IMR-90 (cell line): Measurements from ENCODE around the gene HSPB9. TPM values are rescaled to one million over a fixed set of nuclear protein-coding genes. Genes with fewer than 3 reads are reported as not detected.

Experiments used
- ATAC-seq: fragments of 200-7000 bp; cut with Tn5 transposase; 2 replicates; pipeline ENCODE4 v1.9.1; 2020; ENCODE audit warnings: low read depth, mild to moderate bottlenecking, moderate library complexity
- BruUV-seq: library from RNA; stranded (reverse); fragments of 400-500 nt; replicated peaks from 2 replicates; lab custom pipeline; 2021; lab: Mats Ljungman, UMichigan
- CTCF ChIA-PET: fragments of 300-600 bp; formaldehyde crosslinking; extraction: SDS; loops from one replicate; lab custom pipeline; 2021; ENCODE audit warnings: antibody characterized with exemption; lab: Yijun Ruan, JAX
- POLR2A ChIA-PET: fragments of 300-600 bp; sonication (Branson Sonifier 250); formaldehyde crosslinking; loops from one replicate; lab custom pipeline; 2022; ENCODE audit warnings: antibody characterized with exemption; ENCODE audit not compliant: unreplicated experiment; lab: Charles Lee
- DNase-seq: peaks from one replicate; pipeline ENCODE4 v3.0.0; 2013
- H2AFZ ChIP-seq: replicated peaks from 2 replicates; pipeline ENCODE3; 2013; ENCODE audit warnings: low read length, mild to moderate bottlenecking; ENCODE audit not compliant: poor library complexity
- H2AK5ac ChIP-seq: 2 replicates; pipeline ENCODE4 v1.6.1; 2013; ENCODE audit warnings: low read depth, low read length, inconsistent platforms
- H2AK9ac ChIP-seq: replicated peaks from 2 replicates; pipeline ENCODE3; 2013; ENCODE audit warnings: mild to moderate bottlenecking, low read depth, low read length, moderate library complexity; ENCODE audit not compliant: poor library complexity
- H2BK120ac ChIP-seq: 2 replicates; pipeline ENCODE4 v1.6.1; 2013; ENCODE audit warnings: low read depth, low read length, inconsistent platforms
- H2BK15ac ChIP-seq: 3 replicates; pipeline ENCODE4 v1.6.1; 2013; ENCODE audit warnings: low read depth, low read length, inconsistent platforms
- H2BK20ac ChIP-seq: 2 replicates; pipeline ENCODE4 v1.6.1; 2013; ENCODE audit warnings: low read depth, mild to moderate bottlenecking, inconsistent platforms, low read length, moderate library complexity
- H2BK5ac ChIP-seq: 2 replicates; pipeline ENCODE4 v1.6.1; 2013; ENCODE audit warnings: mild to moderate bottlenecking, low read depth, low read length, inconsistent platforms; ENCODE audit not compliant: poor library complexity, severe bottlenecking
- H3K14ac ChIP-seq: replicated peaks from 2 replicates; pipeline ENCODE4 v1.6.1; 2013; ENCODE audit warnings: low read depth, low read length, inconsistent platforms
- H3K18ac ChIP-seq: 2 replicates; pipeline ENCODE4 v1.6.1; 2013; ENCODE audit warnings: low read depth, low read length, control low read depth
- H3K23ac ChIP-seq: 2 replicates; pipeline ENCODE4 v1.6.1; 2013; ENCODE audit warnings: low read depth, low read length, inconsistent platforms
- H3K27ac ChIP-seq: 2 replicates; pipeline ENCODE4 v1.5.1; 2013; ENCODE audit warnings: mild to moderate bottlenecking, control low read depth, low read length; ENCODE audit not compliant: insufficient read depth
- H3K27me3 ChIP-seq: 2 replicates; pipeline ENCODE4 v1.6.1; 2013; ENCODE audit warnings: low read length; ENCODE audit not compliant: control insufficient read depth, insufficient read depth
- H3K36me3 ChIP-seq: 2 replicates; pipeline ENCODE4 v1.6.1; 2013; ENCODE audit warnings: low read length, mixed read lengths; ENCODE audit not compliant: control insufficient read depth, insufficient read depth
- H3K4ac ChIP-seq: 2 replicates; pipeline ENCODE4 v1.6.1; 2013; ENCODE audit warnings: low read depth, low read length, inconsistent platforms
- H3K4me1 ChIP-seq: 2 replicates; pipeline ENCODE4 v1.6.1; 2013; ENCODE audit warnings: low read length, mixed read lengths; ENCODE audit not compliant: control insufficient read depth, insufficient read depth
- H3K4me2 ChIP-seq: 2 replicates; pipeline ENCODE4 v1.6.1; 2013; ENCODE audit warnings: low read depth, mild to moderate bottlenecking, control low read depth, low read length, moderate library complexity
- H3K4me3 ChIP-seq: 2 replicates; pipeline ENCODE4 v1.5.1; 2013; ENCODE audit warnings: low read depth, mild to moderate bottlenecking, control low read depth, low read length, moderate library complexity; ENCODE audit not compliant: insufficient read depth
- H3K56ac ChIP-seq: 2 replicates; pipeline ENCODE4 v1.6.1; 2013; ENCODE audit warnings: low read length, inconsistent platforms; ENCODE audit not compliant: insufficient read depth; ENCODE audit errors: extremely low read depth
- H3K79me1 ChIP-seq, 2 experiments: 2 replicates each; pipeline ENCODE4 v1.6.1; 2013; ENCODE audit warnings: low read length in 2 of 2, inconsistent platforms in 1 of 2, low read depth in 1 of 2
- H3K9ac ChIP-seq: 2 replicates; pipeline ENCODE4 v1.6.1; 2013; ENCODE audit warnings: low read depth, low read length, control low read depth
- H3K9me1 ChIP-seq: 2 replicates; pipeline ENCODE4 v1.6.1; 2013; ENCODE audit warnings: low read length, inconsistent platforms; ENCODE audit not compliant: insufficient read depth
- H3K9me3 ChIP-seq: 2 replicates; pipeline ENCODE4 v1.6.1; 2013; ENCODE audit warnings: low read length; ENCODE audit not compliant: control insufficient read depth, insufficient read depth
- H4K20me1 ChIP-seq: 2 replicates; pipeline ENCODE4 v1.6.1; 2013; ENCODE audit warnings: low read length, inconsistent platforms; ENCODE audit not compliant: insufficient read depth
- H4K5ac ChIP-seq: 2 replicates; pipeline ENCODE4 v1.6.1; 2013; ENCODE audit warnings: mild to moderate bottlenecking, low read depth, low read length, control low read depth
- H4K8ac ChIP-seq, 2 experiments: 2 replicates each; pipeline ENCODE4 v1.6.1; 2013; ENCODE audit warnings: low read depth in 2 of 2, low read length in 2 of 2, control low read depth in 1 of 2, inconsistent platforms in 1 of 2
- H4K91ac ChIP-seq: 2 replicates; pipeline ENCODE4 v1.6.1; 2013; ENCODE audit warnings: low read depth, low read length, inconsistent platforms; ENCODE audit not compliant: insufficient read depth
- BHLHE40 ChIP-seq: fragments of 150-350 bp; IDR thresholded peaks from 2 replicates; pipeline ENCODE4 v1.6.1; 2016; ENCODE audit warnings: mild to moderate bottlenecking, low read depth, low read length
- CEBPB ChIP-seq: IDR thresholded peaks from 2 replicates; pipeline ENCODE4 v1.6.1; 2012; ENCODE audit warnings: low read depth, low read length, improper control_type of control experiment
- CHD1 ChIP-seq: IDR thresholded peaks from 2 replicates; pipeline ENCODE4 v1.6.1; 2012; ENCODE audit warnings: low read depth, low read length, improper control_type of control experiment
- FOS ChIP-seq: fragments of 150-350 bp; IDR thresholded peaks from 2 replicates; pipeline ENCODE4 v1.6.1; 2016; ENCODE audit warnings: low read depth, low read length
- MAZ ChIP-seq: IDR thresholded peaks from 2 replicates; pipeline ENCODE4 v1.6.1; 2012; ENCODE audit warnings: low read depth, mild to moderate bottlenecking, low read length, improper control_type of control experiment, moderate library complexity, borderline replicate concordance
- MXI1 ChIP-seq: IDR thresholded peaks from 2 replicates; pipeline ENCODE4 v1.6.1; 2012; ENCODE audit warnings: low read depth, mild to moderate bottlenecking, low read length, moderate library complexity, borderline replicate concordance
- NFE2L2 ChIP-seq: fragments of 150-350 bp; IDR thresholded peaks from 2 replicates; pipeline ENCODE4 v1.6.1; 2016; ENCODE audit warnings: low read depth, mild to moderate bottlenecking, low read length
- RAD21 ChIP-seq: IDR thresholded peaks from 2 replicates; pipeline ENCODE4 v1.6.1; 2012; ENCODE audit warnings: low read length, improper control_type of control experiment
- RCOR1 ChIP-seq: IDR thresholded peaks from 2 replicates; pipeline ENCODE4 v1.6.1; 2012; ENCODE audit warnings: mild to moderate bottlenecking, low read length, improper control_type of control experiment; ENCODE audit not compliant: insufficient replicate concordance
- RFX5 ChIP-seq: IDR thresholded peaks from 2 replicates; pipeline ENCODE4 v1.8.0; 2012; ENCODE audit warnings: low read depth, mild to moderate bottlenecking, low read length, moderate library complexity
- SMC3 ChIP-seq: fragments of 150-350 bp; IDR thresholded peaks from 2 replicates; pipeline ENCODE4 v1.6.1; 2016; ENCODE audit warnings: low read depth, mild to moderate bottlenecking, antibody characterized with exemption, low read length, moderate library complexity
- WGBS, 2 experiments: methylation state at CpG; one replicate each; pipeline versions ENCODE4 v1.1.5 to v1.1.7; 2013; ENCODE audit warnings: missing lambda C conversion rate in 2 of 2; ENCODE audit not compliant: insufficient read length in 1 of 2; ENCODE audit errors: extremely low coverage in 2 of 2; 5-methylcytosine and 5-hydroxymethylcytosine counted together
- dilution Hi-C: fragments of 300-500 bp; cut with HindIII; formaldehyde crosslinking; loops from one replicate; pipeline ENCODE4 v1.14.3; 2018; ENCODE audit warnings: low sequenced_read_pairs; ENCODE audit not compliant: unreplicated experiment
- in situ Hi-C: fragments of 300-500 bp; cut with MboI; formaldehyde crosslinking; loops from 3 replicates; pipeline ENCODE4 v1.14.3; 2019; ENCODE audit warnings: low sequenced_read_pairs, inconsistent platforms, mixed read lengths
- intact Hi-C: fragments of 100-400 bp; cut with micrococcal nuclease; formaldehyde crosslinking; loops from 2 replicates; pipeline ENCODE4 v1.10.0; 2022
- polyA plus RNA-seq, 3 experiments: library from polyadenylated mRNA; depleted of rRNA; stranded (reverse); fragments of >200 nt; gene quantifications; 2 replicates each; pipeline ENCODE4 v1.2.3, GENCODE V29; 2012; ENCODE audit warnings: low replicate concordance in 1 of 3
- total RNA-seq: library from RNA; depleted of rRNA; stranded (reverse); fragments of >200 nt; gene quantifications from 2 replicates; pipeline ENCODE4 v1.2.3, GENCODE V29; 2012
- TF ChIP-seq, protein P1 (sequence below): conservative IDR thresholded peaks from 2 replicates; pipeline ENCODE4 v1.5.1; 2012; ENCODE audit warnings: mild to moderate bottlenecking, low read depth, low read length, improper control_type of control experiment
- TF ChIP-seq, protein P2 (sequence below): fragments of 150-350 bp; IDR thresholded peaks from 2 replicates; pipeline ENCODE4 v1.6.1; 2017; ENCODE audit warnings: mild to moderate bottlenecking, antibody characterized with exemption, low read length, low read depth

Gene HSPB9
- total and polyA plus RNA-seq, 2 of the 4 experiments (the other 2 are of a cell fraction): not detected

DNA sequence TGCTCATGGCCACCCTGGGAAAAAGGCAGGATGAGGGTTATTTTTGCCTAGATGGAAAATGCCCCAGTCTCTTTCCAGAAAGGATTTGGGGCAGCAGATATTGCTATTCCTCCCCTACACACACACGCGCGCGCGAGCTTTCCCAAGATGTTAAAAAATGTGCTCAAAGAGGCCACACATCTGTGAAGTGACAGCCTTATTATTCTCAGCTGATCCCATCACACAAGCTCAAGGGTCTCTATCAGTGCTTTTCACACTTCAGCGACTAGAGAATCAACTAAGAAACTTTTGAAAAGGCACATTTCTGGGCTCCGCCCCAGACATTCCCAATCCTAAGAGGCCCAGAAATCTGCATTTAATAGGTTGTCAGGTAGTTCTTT lies 37.9 kb downstream of the HSPB9 start:
- Histone ChIP-seq H4K8ac (no peak overlapping the region), H2BK15ac (no peak overlapping the region), H2AK5ac (no peak overlapping the region), H3K14ac (no peak overlapping the region), H4K91ac (no peak overlapping the region), H3K27me3 (no peaks in the 10 kb centered on the region), H3K4me1 (no peaks in the 10 kb centered on the region; the same call in 1 of the 2 replicates), H3K9ac (no peak overlapping the region), H3K27ac (no peak overlapping the region), H2BK20ac (no peak overlapping the region), H2BK120ac (no peak overlapping the region), H3K9me1 (0 out of 2 replicates have a peak, but pooled peaks cover 4% of the 10 kb centered on the region), H3K56ac (no peak overlapping the region), H3K18ac (no peak overlapping the region), H4K20me1 (no peaks in the 10 kb centered on the region), H2BK5ac (no peak overlapping the region), H3K4me2 (no peak overlapping the region), H3K4ac (no peak overlapping the region), H3K36me3 (no peaks in the 10 kb centered on the region), H3K4me3 (no peak overlapping the region), H2AK9ac (no peak overlapping the region), H2AFZ (no peak overlapping the region), H3K9me3 (no peaks in the 10 kb centered on the region), H4K5ac (no peak overlapping the region), H3K79me1 (peaks cover 0 to 7% of the 10 kb centered on the region in 2 experiments; a peak in 2 of 4 replicates), H3K23ac (no peak overlapping the region)
- CTCF ChIA-PET: no interaction called here
- dilution Hi-C loops (no loop called here), in situ Hi-C loops (no loop called here), intact Hi-C loops (no loop called here)
- BruUV-seq: no TSS peak
- WGBS, 2 experiments: no CpG with 5 or more reads among the region's 7 CpGs
- POLR2A ChIA-PET: no interaction called here
- TF ChIP-seq, protein P1, sequence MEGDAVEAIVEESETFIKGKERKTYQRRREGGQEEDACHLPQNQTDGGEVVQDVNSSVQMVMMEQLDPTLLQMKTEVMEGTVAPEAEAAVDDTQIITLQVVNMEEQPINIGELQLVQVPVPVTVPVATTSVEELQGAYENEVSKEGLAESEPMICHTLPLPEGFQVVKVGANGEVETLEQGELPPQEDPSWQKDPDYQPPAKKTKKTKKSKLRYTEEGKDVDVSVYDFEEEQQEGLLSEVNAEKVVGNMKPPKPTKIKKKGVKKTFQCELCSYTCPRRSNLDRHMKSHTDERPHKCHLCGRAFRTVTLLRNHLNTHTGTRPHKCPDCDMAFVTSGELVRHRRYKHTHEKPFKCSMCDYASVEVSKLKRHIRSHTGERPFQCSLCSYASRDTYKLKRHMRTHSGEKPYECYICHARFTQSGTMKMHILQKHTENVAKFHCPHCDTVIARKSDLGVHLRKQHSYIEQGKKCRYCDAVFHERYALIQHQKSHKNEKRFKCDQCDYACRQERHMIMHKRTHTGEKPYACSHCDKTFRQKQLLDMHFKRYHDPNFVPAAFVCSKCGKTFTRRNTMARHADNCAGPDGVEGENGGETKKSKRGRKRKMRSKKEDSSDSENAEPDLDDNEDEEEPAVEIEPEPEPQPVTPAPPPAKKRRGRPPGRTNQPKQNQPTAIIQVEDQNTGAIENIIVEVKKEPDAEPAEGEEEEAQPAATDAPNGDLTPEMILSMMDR: no peak
- TF ChIP-seq CEBPB (no peak), RAD21 (no peak), SMC3 (no peak), MXI1 (no peak), FOS (no peak), RCOR1 (no peak), RFX5 (no peak), NFE2L2 (no peak), BHLHE40 (no peak), CHD1 (no peak), MAZ (no peak)
- TF ChIP-seq, protein P2, sequence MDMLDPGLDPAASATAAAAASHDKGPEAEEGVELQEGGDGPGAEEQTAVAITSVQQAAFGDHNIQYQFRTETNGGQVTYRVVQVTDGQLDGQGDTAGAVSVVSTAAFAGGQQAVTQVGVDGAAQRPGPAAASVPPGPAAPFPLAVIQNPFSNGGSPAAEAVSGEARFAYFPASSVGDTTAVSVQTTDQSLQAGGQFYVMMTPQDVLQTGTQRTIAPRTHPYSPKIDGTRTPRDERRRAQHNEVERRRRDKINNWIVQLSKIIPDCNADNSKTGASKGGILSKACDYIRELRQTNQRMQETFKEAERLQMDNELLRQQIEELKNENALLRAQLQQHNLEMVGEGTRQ: no peak
- no peak for DNase-seq
- no peak for ATAC-seq
